ENCODE measurements around the gene XIRP2. TPM values are rescaled to one million over a fixed set of nuclear protein-coding genes. Genes with fewer than 3 reads are reported as not detected.

XIRP2 gene
- total RNA-seq, 4 donors from 2014 or later, result 0.27 TPM; not detected in 3

- in situ Hi-C loops (cut with MboI; ENCODE audit: low pct_ligation_motif_present in 1 of 4, low pct_unique_long_range_greater_than_20kb in 1 of 4, low sequenced_read_pairs in 3 of 4), result no loop called here
These were observed 295.7 kb downstream of the XIRP2 start for GRCh38 chr2:167183931-167184330.

GRCh38 chr2:167186465-167186864 is 298.2 kb downstream of the XIRP2 start:
- DNase-seq, result no peak
- no peak overlapping the region for H3K4me3 ChIP-seq
- in situ Hi-C loops (cut with MboI; ENCODE audit: low pct_ligation_motif_present in 1 of 4, low pct_unique_long_range_greater_than_20kb in 1 of 4, low sequenced_read_pairs in 3 of 4), result no loop called here
- no peak overlapping the region for H3K27ac ChIP-seq
- H3K27me3 ChIP-seq, result no peaks in the 10 kb centered on the region
- H3K36me3 ChIP-seq, result no peaks in the 10 kb centered on the region
- H3K9me3 ChIP-seq, result no peaks in the 10 kb centered on the region
- intact Hi-C loops (cut with DNase I; ENCODE audit: low total_unique reads), result no loop called here
- peaks cover 5 to 28% (median 9%) of the 10 kb centered on the region in 4 donors for H3K4me1 ChIP-seq
- WGBS, 2 donors (ENCODE audit: low coverage in 1 of 2), result 60 to 68% methylated on average over 2 of the region's 2 CpGs
- TF ChIP-seq POLR2AphosphoS5 (IDR thresholded peaks at IDR 0.05) (no peak), EP300 (IDR thresholded peaks at IDR 0.05; ENCODE audit: low read depth) (no peak), CTCF (IDR thresholded peaks at IDR 0.05) (no peak), POLR2A (IDR thresholded peaks at IDR 0.05) (no peak)

More at GRCh38 chr2:167183931-167184330, 295.7 kb downstream of the XIRP2 start:
- H3K4me1 ChIP-seq, result peaks cover 5 to 28% (median 9%) of the 10 kb centered on the region in 4 donors
- H3K4me3 ChIP-seq, result no peak overlapping the region
- no peaks in the 10 kb centered on the region for H3K27me3 ChIP-seq
- DNase-seq, result no peak
- WGBS, 2 donors (ENCODE audit: low coverage in 1 of 2), result 84 to 92% methylated on average over 3 of the region's 3 CpGs
- no peak overlapping the region for H3K27ac ChIP-seq
- intact Hi-C loops (cut with DNase I; ENCODE audit: low total_unique reads), result no loop called here
- no peaks in the 10 kb centered on the region for H3K9me3 ChIP-seq
- no peaks in the 10 kb centered on the region for H3K36me3 ChIP-seq
- TF ChIP-seq EP300 (IDR thresholded peaks at IDR 0.05; ENCODE audit: low read depth) (no peak), POLR2A (IDR thresholded peaks at IDR 0.05) (no peak), POLR2AphosphoS5 (IDR thresholded peaks at IDR 0.05) (no peak), CTCF (IDR thresholded peaks at IDR 0.05) (no peak)

- intact Hi-C loops (cut with DNase I; ENCODE audit: low total_unique reads) (no loop called here), in situ Hi-C loops (cut with MboI; ENCODE audit: low pct_ligation_motif_present in 1 of 4, low pct_unique_long_range_greater_than_20kb in 1 of 4, low sequenced_read_pairs in 3 of 4) (no loop called here)
- H3K36me3 ChIP-seq, result no peaks in the 10 kb centered on the region
- no peak for DNase-seq
- TF ChIP-seq POLR2AphosphoS5 (IDR thresholded peaks at IDR 0.05), result no peak
- no peak for TF ChIP-seq CTCF (IDR thresholded peaks at IDR 0.05)
- no peak for TF ChIP-seq EP300 (IDR thresholded peaks at IDR 0.05; ENCODE audit: low read depth)
- H3K27ac ChIP-seq, result no peak overlapping the region
- 69 to 79% methylated on average over 6 of the region's 6 CpGs for WGBS, 2 donors (ENCODE audit: low coverage in 1 of 2)
- peaks cover 5 to 28% (median 9%) of the 10 kb centered on the region in 4 donors for H3K4me1 ChIP-seq
- no peaks in the 10 kb centered on the region for H3K27me3 ChIP-seq
- no peak overlapping the region for H3K4me3 ChIP-seq
- no peaks in the 10 kb centered on the region for H3K9me3 ChIP-seq
These were observed 298.9 kb downstream of the XIRP2 start for GRCh38 chr2:167187049-167187727.

GRCh38 chr2:167187978-167188967 is 300.0 kb downstream of the XIRP2 start:
- in situ Hi-C loops (cut with MboI; ENCODE audit: low pct_ligation_motif_present in 1 of 4, low pct_unique_long_range_greater_than_20kb in 1 of 4, low sequenced_read_pairs in 3 of 4), result no loop called here

More at GRCh38 chr2:167187978-167188967, 300.0 kb downstream of the XIRP2 start:
- WGBS, 2 donors (ENCODE audit: low coverage in 1 of 2), result 40 to 52% methylated on average over 5 of the region's 5 CpGs
- no peak for DNase-seq
- H3K4me3 ChIP-seq, result no peak overlapping the region
- H3K36me3 ChIP-seq, result no peaks in the 10 kb centered on the region
- peaks cover 5 to 28% (median 9%) of the 10 kb centered on the region in 4 donors for H3K4me1 ChIP-seq
- no peaks in the 10 kb centered on the region for H3K9me3 ChIP-seq
- intact Hi-C loops (cut with DNase I; ENCODE audit: low total_unique reads), result no loop called here
- no peaks in the 10 kb centered on the region for H3K27me3 ChIP-seq
- TF ChIP-seq CTCF (IDR thresholded peaks at IDR 0.05) (no peak), POLR2A (IDR thresholded peaks at IDR 0.05) (no peak)
- H3K27ac ChIP-seq, result peak overlapping the region in 2 of 4 donors; percentile 13 to 18

Data from transverse colon (tissue), 4 donors.